Measurements from ENCODE around the gene SMIM27. TPM values are rescaled to one million over a fixed set of nuclear protein-coding genes. Genes with fewer than 3 reads are reported as not detected.

The SMIM27 gene
- total and polyA plus RNA-seq, 9 of the 15 experiments (the other 6 are each of a cell fraction or from before 2014, with no cell fraction given), result 2.9 to 16.1 (median 7.9) TPM

GRCh38 chr9:32572900-32573523 is 20.9 kb downstream of the SMIM27 start, which contains the start of gene NDUFB6 (continued):
- TF ChIP-seq, protein P1, sequence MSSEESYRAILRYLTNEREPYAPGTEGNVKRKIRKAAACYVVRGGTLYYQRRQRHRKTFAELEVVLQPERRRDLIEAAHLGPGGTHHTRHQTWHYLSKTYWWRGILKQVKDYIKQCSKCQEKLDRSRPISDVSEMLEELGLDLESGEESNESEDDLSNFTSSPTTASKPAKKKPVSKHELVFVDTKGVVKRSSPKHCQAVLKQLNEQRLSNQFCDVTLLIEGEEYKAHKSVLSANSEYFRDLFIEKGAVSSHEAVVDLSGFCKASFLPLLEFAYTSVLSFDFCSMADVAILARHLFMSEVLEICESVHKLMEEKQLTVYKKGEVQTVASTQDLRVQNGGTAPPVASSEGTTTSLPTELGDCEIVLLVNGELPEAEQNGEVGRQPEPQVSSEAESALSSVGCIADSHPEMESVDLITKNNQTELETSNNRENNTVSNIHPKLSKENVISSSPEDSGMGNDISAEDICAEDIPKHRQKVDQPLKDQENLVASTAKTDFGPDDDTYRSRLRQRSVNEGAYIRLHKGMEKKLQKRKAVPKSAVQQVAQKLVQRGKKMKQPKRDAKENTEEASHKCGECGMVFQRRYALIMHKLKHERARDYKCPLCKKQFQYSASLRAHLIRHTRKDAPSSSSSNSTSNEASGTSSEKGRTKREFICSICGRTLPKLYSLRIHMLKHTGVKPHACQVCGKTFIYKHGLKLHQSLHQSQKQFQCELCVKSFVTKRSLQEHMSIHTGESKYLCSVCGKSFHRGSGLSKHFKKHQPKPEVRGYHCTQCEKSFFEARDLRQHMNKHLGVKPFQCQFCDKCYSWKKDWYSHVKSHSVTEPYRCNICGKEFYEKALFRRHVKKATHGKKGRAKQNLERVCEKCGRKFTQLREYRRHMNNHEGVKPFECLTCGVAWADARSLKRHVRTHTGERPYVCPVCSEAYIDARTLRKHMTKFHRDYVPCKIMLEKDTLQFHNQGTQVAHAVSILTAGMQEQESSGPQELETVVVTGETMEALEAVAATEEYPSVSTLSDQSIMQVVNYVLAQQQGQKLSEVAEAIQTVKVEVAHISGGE (CRISPR knock-in tag; IDR thresholded peaks at IDR 0.05), result peak; percentile 19 to 95 (median 60); a peak in 3 of 6 replicates
- TF ChIP-seq KDM1A (IDR thresholded peaks at IDR 0.05) (no peak), HMGN3 (IDR thresholded peaks at IDR 0.05; ENCODE audit: borderline replicate concordance, extremely low read depth, insufficient read length, low read depth, low read length) (no peak), MCM5 (IDR thresholded peaks at IDR 0.05; ENCODE audit: low read depth) (no peak), ZNF778 (CRISPR knock-in tag; IDR thresholded peaks at IDR 0.05) (no peak), HNRNPUL1 (IDR thresholded peaks at IDR 0.05; ENCODE audit: low read length) (no peak), HINFP (tag; conservative IDR thresholded peaks at IDR 0.05; ENCODE audit: low read depth) (no peak), ZNF717 (CRISPR knock-in tag; IDR thresholded peaks at IDR 0.05) (no peak), MAFF (IDR thresholded peaks at IDR 0.05; ENCODE audit: low read length) (no peak), ZNF324 (CRISPR knock-in tag; IDR thresholded peaks at IDR 0.05) (no peak), FOXA1 (IDR thresholded peaks at IDR 0.05; ENCODE audit: borderline replicate concordance) (no peak)
- TF ChIP-seq, protein P2, sequence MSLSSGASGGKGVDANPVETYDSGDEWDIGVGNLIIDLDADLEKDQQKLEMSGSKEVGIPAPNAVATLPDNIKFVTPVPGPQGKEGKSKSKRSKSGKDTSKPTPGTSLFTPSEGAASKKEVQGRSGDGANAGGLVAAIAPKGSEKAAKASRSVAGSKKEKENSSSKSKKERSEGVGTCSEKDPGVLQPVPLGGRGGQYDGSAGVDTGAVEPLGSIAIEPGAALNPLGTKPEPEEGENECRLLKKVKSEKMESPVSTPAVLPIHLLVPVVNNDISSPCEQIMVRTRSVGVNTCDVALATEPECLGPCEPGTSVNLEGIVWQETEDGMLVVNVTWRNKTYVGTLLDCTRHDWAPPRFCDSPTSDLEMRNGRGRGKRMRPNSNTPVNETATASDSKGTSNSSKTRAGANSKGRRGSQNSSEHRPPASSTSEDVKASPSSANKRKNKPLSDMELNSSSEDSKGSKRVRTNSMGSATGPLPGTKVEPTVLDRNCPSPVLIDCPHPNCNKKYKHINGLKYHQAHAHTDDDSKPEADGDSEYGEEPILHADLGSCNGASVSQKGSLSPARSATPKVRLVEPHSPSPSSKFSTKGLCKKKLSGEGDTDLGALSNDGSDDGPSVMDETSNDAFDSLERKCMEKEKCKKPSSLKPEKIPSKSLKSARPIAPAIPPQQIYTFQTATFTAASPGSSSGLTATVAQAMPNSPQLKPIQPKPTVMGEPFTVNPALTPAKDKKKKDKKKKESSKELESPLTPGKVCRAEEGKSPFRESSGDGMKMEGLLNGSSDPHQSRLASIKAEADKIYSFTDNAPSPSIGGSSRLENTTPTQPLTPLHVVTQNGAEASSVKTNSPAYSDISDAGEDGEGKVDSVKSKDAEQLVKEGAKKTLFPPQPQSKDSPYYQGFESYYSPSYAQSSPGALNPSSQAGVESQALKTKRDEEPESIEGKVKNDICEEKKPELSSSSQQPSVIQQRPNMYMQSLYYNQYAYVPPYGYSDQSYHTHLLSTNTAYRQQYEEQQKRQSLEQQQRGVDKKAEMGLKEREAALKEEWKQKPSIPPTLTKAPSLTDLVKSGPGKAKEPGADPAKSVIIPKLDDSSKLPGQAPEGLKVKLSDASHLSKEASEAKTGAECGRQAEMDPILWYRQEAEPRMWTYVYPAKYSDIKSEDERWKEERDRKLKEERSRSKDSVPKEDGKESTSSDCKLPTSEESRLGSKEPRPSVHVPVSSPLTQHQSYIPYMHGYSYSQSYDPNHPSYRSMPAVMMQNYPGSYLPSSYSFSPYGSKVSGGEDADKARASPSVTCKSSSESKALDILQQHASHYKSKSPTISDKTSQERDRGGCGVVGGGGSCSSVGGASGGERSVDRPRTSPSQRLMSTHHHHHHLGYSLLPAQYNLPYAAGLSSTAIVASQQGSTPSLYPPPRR (CRISPR knock-in tag; IDR thresholded peaks at IDR 0.05; ENCODE audit: borderline replicate concordance), result no peak
- TF ChIP-seq, protein P3, sequence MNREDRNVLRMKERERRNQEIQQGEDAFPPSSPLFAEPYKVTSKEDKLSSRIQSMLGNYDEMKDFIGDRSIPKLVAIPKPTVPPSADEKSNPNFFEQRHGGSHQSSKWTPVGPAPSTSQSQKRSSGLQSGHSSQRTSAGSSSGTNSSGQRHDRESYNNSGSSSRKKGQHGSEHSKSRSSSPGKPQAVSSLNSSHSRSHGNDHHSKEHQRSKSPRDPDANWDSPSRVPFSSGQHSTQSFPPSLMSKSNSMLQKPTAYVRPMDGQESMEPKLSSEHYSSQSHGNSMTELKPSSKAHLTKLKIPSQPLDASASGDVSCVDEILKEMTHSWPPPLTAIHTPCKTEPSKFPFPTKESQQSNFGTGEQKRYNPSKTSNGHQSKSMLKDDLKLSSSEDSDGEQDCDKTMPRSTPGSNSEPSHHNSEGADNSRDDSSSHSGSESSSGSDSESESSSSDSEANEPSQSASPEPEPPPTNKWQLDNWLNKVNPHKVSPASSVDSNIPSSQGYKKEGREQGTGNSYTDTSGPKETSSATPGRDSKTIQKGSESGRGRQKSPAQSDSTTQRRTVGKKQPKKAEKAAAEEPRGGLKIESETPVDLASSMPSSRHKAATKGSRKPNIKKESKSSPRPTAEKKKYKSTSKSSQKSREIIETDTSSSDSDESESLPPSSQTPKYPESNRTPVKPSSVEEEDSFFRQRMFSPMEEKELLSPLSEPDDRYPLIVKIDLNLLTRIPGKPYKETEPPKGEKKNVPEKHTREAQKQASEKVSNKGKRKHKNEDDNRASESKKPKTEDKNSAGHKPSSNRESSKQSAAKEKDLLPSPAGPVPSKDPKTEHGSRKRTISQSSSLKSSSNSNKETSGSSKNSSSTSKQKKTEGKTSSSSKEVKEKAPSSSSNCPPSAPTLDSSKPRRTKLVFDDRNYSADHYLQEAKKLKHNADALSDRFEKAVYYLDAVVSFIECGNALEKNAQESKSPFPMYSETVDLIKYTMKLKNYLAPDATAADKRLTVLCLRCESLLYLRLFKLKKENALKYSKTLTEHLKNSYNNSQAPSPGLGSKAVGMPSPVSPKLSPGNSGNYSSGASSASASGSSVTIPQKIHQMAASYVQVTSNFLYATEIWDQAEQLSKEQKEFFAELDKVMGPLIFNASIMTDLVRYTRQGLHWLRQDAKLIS (CRISPR knock-in tag; IDR thresholded peaks at IDR 0.05), result no peak
